A549 (cell line): ENCODE measurements around the gene ARHGAP4. TPM values are rescaled to one million over a fixed set of nuclear protein-coding genes. Genes with fewer than 3 reads are reported as not detected.

ENCODE experiments used
- ATAC-seq, 2 experiments: fragments of 200-7000 bp in 1 of 2; fragments of >200 bp in 1 of 2; cut with Nextera tagmentation in 1 of 2; cut with Tn5 transposase in 1 of 2; 3 replicates each; pipeline versions ENCODE4 v1.8.0 to v1.9.1; 2018 to 2020; ENCODE audit warnings: mild to moderate bottlenecking in 1 of 2, moderate library complexity in 1 of 2
- CTCF ChIA-PET: fragments of 300-600 bp; sonication (Branson Sonifier 250); formaldehyde crosslinking; extraction: SDS; loops from one replicate; lab custom pipeline; 2021; ENCODE audit warnings: antibody characterized with exemption, inconsistent platforms; lab: Yijun Ruan, JAX
- POLR2A ChIA-PET: fragments of 350-600 bp; formaldehyde crosslinking; extraction: SDS; loops from one replicate; lab custom pipeline; 2021; ENCODE audit warnings: antibody characterized with exemption, inconsistent platforms; lab: Yijun Ruan, JAX
- DNase-seq, 2 experiments: peaks; one replicate each; pipeline versions ENCODE4 v3.0.0 to v3.0.0-alpha.2; 2011 to 2016; ENCODE audit warnings: low read depth in 1 of 2, low spot score in 1 of 2
- FAIRE-seq: peaks from 2 replicates; lab custom pipeline; 2011; peaks lifted over from hg19 to GRCh38; lab: Jason Lieb, UNC
- H3K27ac ChIP-seq, 2 experiments: fragments of >200 bp; sonication (Bioruptor Twin); formaldehyde crosslinking; 3 replicates each; pipeline ENCODE4 v1.5.1; 2016 to 2017
- H3K4me1 ChIP-seq: fragments of >200 bp; sonication (Bioruptor Twin); formaldehyde crosslinking; 3 replicates; pipeline ENCODE4 v1.6.1; 2016
- H3K4me2 ChIP-seq: fragments of >200 bp; sonication (Bioruptor Twin); formaldehyde crosslinking; 3 replicates; pipeline ENCODE4 v1.6.1; 2016
- H3K4me3 ChIP-seq: fragments of >200 bp; sonication (Bioruptor Twin); formaldehyde crosslinking; 3 replicates; pipeline ENCODE4 v1.5.1; 2016
- H3K9me3 ChIP-seq: fragments of >200 bp; sonication (Bioruptor Twin); formaldehyde crosslinking; 3 replicates; pipeline ENCODE4 v1.6.1; 2016
- BHLHE40 ChIP-seq: IDR thresholded peaks from 2 replicates; pipeline ENCODE4 v1.6.1; 2012; ENCODE audit warnings: low read depth, low read length, inconsistent platforms
- CBX2 ChIP-seq: fragments of 200-600 bp; sonication (generic); IDR thresholded peaks from 2 replicates; pipeline ENCODE4 v1.6.1; 2016; ENCODE audit warnings: low read depth, mild to moderate bottlenecking, borderline replicate concordance
- CBX8 ChIP-seq: fragments of 200-600 bp; sonication (generic); IDR thresholded peaks from 2 replicates; pipeline ENCODE4 v1.6.1; 2016
- CEBPB ChIP-seq, 2 experiments: fragments of >200 bp in 1 of 2; sonication (Bioruptor Twin) in 1 of 2; formaldehyde crosslinking in 1 of 2; IDR thresholded peaks; 2 replicates each; pipeline ENCODE4 v1.6.1; 2012 to 2016
- CHD4 ChIP-seq: fragments of 200-600 bp; sonication (generic); IDR thresholded peaks from 2 replicates; pipeline ENCODE4 v1.6.1; 2016; ENCODE audit warnings: antibody characterized with exemption, mild to moderate bottlenecking, borderline replicate concordance
- EHMT2 ChIP-seq: fragments of 200-600 bp; sonication (generic); IDR thresholded peaks from 2 replicates; pipeline ENCODE4 v1.6.1; 2016; ENCODE audit warnings: antibody characterized with exemption, low read depth, mild to moderate bottlenecking, moderate library complexity
- FOSB ChIP-seq: fragments of 250-450 bp; sonication (Bioruptor Pico); IDR thresholded peaks from 2 replicates; pipeline ENCODE4 v1.5.0; 2020; ENCODE audit warnings: mild to moderate bottlenecking, moderate library complexity
- FOXS1 ChIP-seq: fragments of 250-450 bp; sonication (Bioruptor Pico); IDR thresholded peaks from 2 replicates; pipeline ENCODE4 v1.5.0; 2020; ENCODE audit warnings: mild to moderate bottlenecking, moderate library complexity
- GATA3 ChIP-seq: IDR thresholded peaks from 2 replicates; pipeline ENCODE4 v1.6.1; 2012; ENCODE audit warnings: borderline replicate concordance
- HOXB13 ChIP-seq: fragments of 250-450 bp; sonication (Bioruptor Pico); IDR thresholded peaks from 2 replicates; pipeline ENCODE4 v1.5.0; 2020; ENCODE audit warnings: low read depth, mild to moderate bottlenecking, moderate library complexity
- HOXB5 ChIP-seq: fragments of 250-450 bp; sonication (Bioruptor Pico); IDR thresholded peaks from 2 replicates; pipeline ENCODE4 v1.5.0; 2020; ENCODE audit warnings: mild to moderate bottlenecking, moderate library complexity
- JUN ChIP-seq, 2 experiments: fragments of >200 bp; sonication (Bioruptor Twin); formaldehyde crosslinking; IDR thresholded peaks; 2 replicates in 1 of 2; 3 replicates in 1 of 2; pipeline ENCODE4 v1.6.1; 2016 to 2017
- KDM5A ChIP-seq: fragments of 200-600 bp; sonication (generic); IDR thresholded peaks from 2 replicates; pipeline ENCODE4 v1.6.1; 2016; ENCODE audit warnings: antibody characterized with exemption, mild to moderate bottlenecking
- MYC ChIP-seq: IDR thresholded peaks from 2 replicates; pipeline ENCODE4 v1.6.1; 2012; ENCODE audit warnings: mild to moderate bottlenecking, inconsistent platforms, low read length, improper control_type of control experiment, borderline replicate concordance
- NPAS2 ChIP-seq: fragments of 250-450 bp; sonication (Bioruptor Pico); IDR thresholded peaks from 2 replicates; pipeline ENCODE4 v1.8.0; 2022; ENCODE audit warnings: mild to moderate bottlenecking, moderate library complexity, borderline replicate concordance
- NR3C1 ChIP-seq: fragments of >200 bp; sonication (Bioruptor Twin); formaldehyde crosslinking; IDR thresholded peaks from 3 replicates; pipeline ENCODE4 v1.6.1; 2017
- PBX3 ChIP-seq: IDR thresholded peaks from 2 replicates; pipeline ENCODE4 v1.6.1; 2012
- PHF8 ChIP-seq: fragments of 200-600 bp; sonication (generic); IDR thresholded peaks from 2 replicates; pipeline ENCODE4 v1.6.1; 2016; ENCODE audit warnings: low read depth, mild to moderate bottlenecking, antibody characterized with exemption, moderate library complexity, borderline replicate concordance
- POLR2AphosphoS2 ChIP-seq: conservative IDR thresholded peaks from 2 replicates; pipeline ENCODE4 v1.6.1; 2012; ENCODE audit warnings: low read length, improper control_type of control experiment, inconsistent platforms
- RAD21 ChIP-seq, 2 experiments: fragments of >200 bp in 1 of 2; sonication (Bioruptor Twin) in 1 of 2; formaldehyde crosslinking in 1 of 2; IDR thresholded peaks in 1 of 2; conservative IDR thresholded peaks in 1 of 2; 2 replicates in 1 of 2; 3 replicates in 1 of 2; pipeline ENCODE4 v1.6.1; 2012 to 2018; ENCODE audit warnings: inconsistent platforms in 1 of 2
- RARB ChIP-seq: fragments of 250-450 bp; sonication (Bioruptor Pico); IDR thresholded peaks from 2 replicates; pipeline ENCODE4 v1.8.0; 2021; ENCODE audit warnings: mild to moderate bottlenecking, moderate library complexity
- RCOR1 ChIP-seq: fragments of 150-350 bp; IDR thresholded peaks from 2 replicates; pipeline ENCODE4 v1.6.1; 2014; ENCODE audit warnings: antibody characterized with exemption, low read length, low read depth
- RFX5 ChIP-seq: fragments of 450-650 bp; IDR thresholded peaks from 2 replicates; pipeline ENCODE4 v1.7.1; 2014; ENCODE audit warnings: antibody characterized with exemption, mild to moderate bottlenecking, moderate library complexity
- RNF2 ChIP-seq: fragments of 200-600 bp; sonication (generic); IDR thresholded peaks from 2 replicates; pipeline ENCODE4 v1.6.1; 2016; ENCODE audit warnings: low read depth, mild to moderate bottlenecking, antibody characterized with exemption, moderate library complexity, borderline replicate concordance
- SREBF2 ChIP-seq: fragments of 450-650 bp; IDR thresholded peaks from 2 replicates; pipeline ENCODE4 v1.6.1; 2014; ENCODE audit warnings: mild to moderate bottlenecking, moderate library complexity
- USF2 ChIP-seq: fragments of 450-650 bp; IDR thresholded peaks from 2 replicates; pipeline ENCODE4 v1.6.1; 2014; ENCODE audit warnings: antibody characterized with exemption
- ZNF302 ChIP-seq: fragments of 250-450 bp; sonication (Bioruptor Pico); IDR thresholded peaks from 2 replicates; pipeline ENCODE4 v1.9.0; 2021; ENCODE audit warnings: inconsistent platforms, mild to moderate bottlenecking, moderate library complexity
- WGBS: methylation state at CpG from one replicate; pipeline ENCODE4 v1.1.6; 2017; ENCODE audit errors: missing lambda C conversion rate; 5-methylcytosine and 5-hydroxymethylcytosine counted together
- polyA plus RNA-seq, 4 experiments: library from polyadenylated mRNA; depleted of rRNA in 3 of 4; stranded (reverse); fragments of >200 nt; fragmentation: RNase III in 1 of 4; extraction: RNeasy Plus Mini Kit Qiagen cat#74134 plus additional on column Dnase treatment in 1 of 4; gene quantifications; 2 replicates in 3 of 4; 3 replicates in 1 of 4; pipeline ENCODE4 v1.2.3, GENCODE V29; 2011 to 2017
- TF ChIP-seq, protein P1 (sequence below): fragments of 250-450 bp; sonication (Bioruptor Pico); IDR thresholded peaks from 2 replicates; pipeline ENCODE4 v1.5.0; 2020; ENCODE audit warnings: low read depth, mild to moderate bottlenecking, moderate library complexity
- TF ChIP-seq, protein P2 (sequence below): IDR thresholded peaks from 2 replicates; pipeline ENCODE4 v1.6.1; 2012
- TF ChIP-seq, protein P3 (sequence below): fragments of >200 bp; sonication (Bioruptor Twin); formaldehyde crosslinking; IDR thresholded peaks from 3 replicates; pipeline ENCODE4 v1.5.1; 2016
- TF ChIP-seq, protein P4 (sequence below): fragments of 150-350 bp; IDR thresholded peaks from 2 replicates; pipeline ENCODE4 v1.6.1; 2014; ENCODE audit warnings: low read depth, mild to moderate bottlenecking, low read length

The ARHGAP4 gene
- polyA plus RNA-seq, 2 of the 4 experiments (the other 2 are of a cell fraction), result 0.78 to 0.98 TPM

- Histone ChIP-seq H3K4me2 (no peak overlapping the region), H3K4me1 (peaks cover 19% of the 10 kb centered on the region), H3K4me3 (no peak overlapping the region), H3K27ac (no peak overlapping the region)
- CTCF ChIA-PET, result interaction anchor here (0.6 to 1.2 kb wide), 3 partner anchors 21 to 126 kb away, joined by 3 read pairs; no protein-coding TSS in a partner anchor
- TF ChIP-seq FOSB (CRISPR knock-in tag), result no peak
- TF ChIP-seq, protein P1, sequence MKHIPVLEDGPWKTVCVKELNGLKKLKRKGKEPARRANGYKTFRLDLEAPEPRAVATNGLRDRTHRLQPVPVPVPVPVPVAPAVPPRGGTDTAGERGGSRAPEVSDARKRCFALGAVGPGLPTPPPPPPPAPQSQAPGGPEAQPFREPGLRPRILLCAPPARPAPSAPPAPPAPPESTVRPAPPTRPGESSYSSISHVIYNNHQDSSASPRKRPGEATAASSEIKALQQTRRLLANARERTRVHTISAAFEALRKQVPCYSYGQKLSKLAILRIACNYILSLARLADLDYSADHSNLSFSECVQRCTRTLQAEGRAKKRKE (CRISPR knock-in tag), result no peak
- no peak for TF ChIP-seq ZNF302 (CRISPR knock-in tag)
- TF ChIP-seq, protein P2, sequence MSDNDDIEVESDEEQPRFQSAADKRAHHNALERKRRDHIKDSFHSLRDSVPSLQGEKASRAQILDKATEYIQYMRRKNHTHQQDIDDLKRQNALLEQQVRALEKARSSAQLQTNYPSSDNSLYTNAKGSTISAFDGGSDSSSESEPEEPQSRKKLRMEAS, result no peak
- no peak for TF ChIP-seq KDM5A
- TF ChIP-seq FOXS1, result no peak
- no peak for TF ChIP-seq SREBF2
- TF ChIP-seq CHD4, result no peak
- TF ChIP-seq PBX3, result no peak
- TF ChIP-seq PHF8, result no peak
- TF ChIP-seq EHMT2, result no peak
- no peak for TF ChIP-seq RCOR1
- TF ChIP-seq MYC, result no peak
- TF ChIP-seq HOXB5, result no peak
- TF ChIP-seq, protein P3, sequence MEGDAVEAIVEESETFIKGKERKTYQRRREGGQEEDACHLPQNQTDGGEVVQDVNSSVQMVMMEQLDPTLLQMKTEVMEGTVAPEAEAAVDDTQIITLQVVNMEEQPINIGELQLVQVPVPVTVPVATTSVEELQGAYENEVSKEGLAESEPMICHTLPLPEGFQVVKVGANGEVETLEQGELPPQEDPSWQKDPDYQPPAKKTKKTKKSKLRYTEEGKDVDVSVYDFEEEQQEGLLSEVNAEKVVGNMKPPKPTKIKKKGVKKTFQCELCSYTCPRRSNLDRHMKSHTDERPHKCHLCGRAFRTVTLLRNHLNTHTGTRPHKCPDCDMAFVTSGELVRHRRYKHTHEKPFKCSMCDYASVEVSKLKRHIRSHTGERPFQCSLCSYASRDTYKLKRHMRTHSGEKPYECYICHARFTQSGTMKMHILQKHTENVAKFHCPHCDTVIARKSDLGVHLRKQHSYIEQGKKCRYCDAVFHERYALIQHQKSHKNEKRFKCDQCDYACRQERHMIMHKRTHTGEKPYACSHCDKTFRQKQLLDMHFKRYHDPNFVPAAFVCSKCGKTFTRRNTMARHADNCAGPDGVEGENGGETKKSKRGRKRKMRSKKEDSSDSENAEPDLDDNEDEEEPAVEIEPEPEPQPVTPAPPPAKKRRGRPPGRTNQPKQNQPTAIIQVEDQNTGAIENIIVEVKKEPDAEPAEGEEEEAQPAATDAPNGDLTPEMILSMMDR, result no peak
- no peak for TF ChIP-seq BHLHE40
- TF ChIP-seq RNF2, result no peak
- TF ChIP-seq, protein P4, sequence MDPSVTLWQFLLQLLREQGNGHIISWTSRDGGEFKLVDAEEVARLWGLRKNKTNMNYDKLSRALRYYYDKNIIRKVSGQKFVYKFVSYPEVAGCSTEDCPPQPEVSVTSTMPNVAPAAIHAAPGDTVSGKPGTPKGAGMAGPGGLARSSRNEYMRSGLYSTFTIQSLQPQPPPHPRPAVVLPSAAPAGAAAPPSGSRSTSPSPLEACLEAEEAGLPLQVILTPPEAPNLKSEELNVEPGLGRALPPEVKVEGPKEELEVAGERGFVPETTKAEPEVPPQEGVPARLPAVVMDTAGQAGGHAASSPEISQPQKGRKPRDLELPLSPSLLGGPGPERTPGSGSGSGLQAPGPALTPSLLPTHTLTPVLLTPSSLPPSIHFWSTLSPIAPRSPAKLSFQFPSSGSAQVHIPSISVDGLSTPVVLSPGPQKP, result no peak
- TF ChIP-seq, all 56 proteins: peak for 0
- 50% methylated on average over 6 of the region's 6 CpGs for WGBS
- DNase-seq, result no peak
- POLR2A ChIA-PET, result no interaction called here
- no peak for FAIRE-seq
- no peak for ATAC-seq
- H3K9me3 ChIP-seq, result no peaks in the 10 kb centered on the region
These were observed 36.9 kb downstream of the ARHGAP4 start for GRCh38 chrX:153889123-153889522.

GRCh38 chrX:153888344-153888743 is 37.7 kb downstream of the ARHGAP4 start:
- POLR2A ChIA-PET, result no interaction called here
- Histone ChIP-seq H3K4me3 (no peak overlapping the region), H3K9me3 (no peaks in the 10 kb centered on the region), H3K27ac (no peak overlapping the region), H3K4me1 (peaks cover 21% of the 10 kb centered on the region), H3K4me2 (no peak overlapping the region)
- FAIRE-seq (no peak), ATAC-seq (no peak), DNase-seq (no peak)
- TF ChIP-seq RFX5 (no peak), NPAS2 (CRISPR knock-in tag) (no peak), POLR2AphosphoS2 (no peak), SREBF2 (no peak), HOXB13 (no peak), NR3C1 (no peak), ZNF302 (CRISPR knock-in tag) (no peak), RARB (no peak), GATA3 (no peak), CBX8 (no peak), CBX2 (no peak), JUN (IDR thresholded peaks at IDR 0.05) (no peak), CEBPB (IDR thresholded peaks at IDR 0.05) (no peak), USF2 (no peak), RAD21 (conservative IDR thresholded peaks at IDR 0.05 in 1 of 2, IDR thresholded peaks at IDR 0.05 in 1 of 2) (no peak), CHD4 (no peak)
- CTCF ChIA-PET, result interaction anchor here (1.1 to 1.2 kb wide), 2 partner anchors 22 to 23 kb away, joined by 3 read pairs; no protein-coding TSS in a partner anchor
- WGBS, result 33% methylated on average over 5 of the region's 6 CpGs
